Parathyroid adenoma (tissue), 2 donors: Measurements from ENCODE around the gene NCR1.
"Not testable (repeated sequence)": the region's sequence is repeated elsewhere in the genome, so short reads cannot be mapped to it uniquely, and the experiment has no call there.

Source experiments
- H2AFZ ChIP-seq: fragments of 300-600 bp; sonication (generic); one replicate; pipeline ENCODE4 v1.7.0; 2017; ENCODE audit warnings: antibody characterized with exemption, mild to moderate bottlenecking
- H3K27ac ChIP-seq: fragments of 300-600 bp; sonication (generic); one replicate; pipeline ENCODE4 v1.7.0; 2017
- H3K27me3 ChIP-seq: fragments of 300-600 bp; sonication (generic); one replicate; pipeline ENCODE4 v1.7.0; 2017; ENCODE audit warnings: low read length; ENCODE audit not compliant: control insufficient read depth, insufficient read depth
- H3K36me3 ChIP-seq: fragments of 300-600 bp; sonication (generic); one replicate; pipeline ENCODE4 v1.7.0; 2017; ENCODE audit warnings: low read length; ENCODE audit not compliant: control insufficient read depth, insufficient read depth
- H3K4me1 ChIP-seq: fragments of 300-600 bp; sonication (generic); one replicate; pipeline ENCODE4 v1.7.0; 2017; ENCODE audit warnings: control low read depth
- H3K4me2 ChIP-seq: fragments of 300-600 bp; sonication (generic); one replicate; pipeline ENCODE4 v1.7.0; 2017; ENCODE audit warnings: low read length
- H3K4me3 ChIP-seq: fragments of 300-600 bp; sonication (generic); one replicate; pipeline ENCODE4 v1.7.0; 2017; ENCODE audit warnings: low read depth, low read length
- H3K79me2 ChIP-seq: fragments of 300-600 bp; sonication (generic); one replicate; pipeline ENCODE4 v1.7.0; 2017; ENCODE audit warnings: control low read depth
- H3K9ac ChIP-seq: fragments of 300-600 bp; sonication (generic); one replicate; pipeline ENCODE4 v1.7.0; 2017; ENCODE audit warnings: mild to moderate bottlenecking
- H3K9me3 ChIP-seq: fragments of 300-600 bp; sonication (generic); one replicate; pipeline ENCODE4 v1.7.0; 2017; ENCODE audit warnings: low read length; ENCODE audit not compliant: control insufficient read depth
- CTCF ChIP-seq: fragments of 300-600 bp; sonication (generic); IDR thresholded peaks from one replicate; pipeline ENCODE4 v1.7.0; 2017; ENCODE audit warnings: antibody characterized with exemption, mild to moderate bottlenecking
- donor health status: primary hyperparathyroidism.

NCR1 gene

GRCh38 chr19:54905803-54906511 lies at the start of gene NCR1:
TSS of gene NCR1 (plus strand) at chr19:54906148. CDS start at chr19:54906188, 40 bp downstream.
- Histone ChIP-seq H3K4me2 (no peak within 1 kb of the TSS), H3K9me3 (no peaks in the 10 kb centered on the region), H3K4me3 (no peak within 1 kb of the TSS), H3K79me2 (no peaks in the 10 kb centered on the region), H2AFZ (no peak within 1 kb of the TSS), H3K36me3 (no peaks in the 10 kb centered on the region), H3K27ac (no peak within 1 kb of the TSS), H3K27me3 (no peaks in the 10 kb centered on the region), H3K4me1 (no peaks in the 10 kb centered on the region), H3K9ac (no peak within 1 kb of the TSS)
- no peak for TF ChIP-seq CTCF

- not testable (repeated sequence) for H3K9ac ChIP-seq, H2AFZ ChIP-seq
Measured at GRCh38 chr19:54858476-54858875, 47.5 kb upstream of the NCR1 start.

GRCh38 chr19:54859421-54859820 lies 46.5 kb upstream of the NCR1 start:
- H3K36me3 ChIP-seq, H3K27ac ChIP-seq, H3K79me2 ChIP-seq, H3K27me3 ChIP-seq, H3K4me2 ChIP-seq, H3K9ac ChIP-seq, H3K9me3 ChIP-seq, H2AFZ ChIP-seq, H3K4me1 ChIP-seq, H3K4me3 ChIP-seq: not testable (repeated sequence)

More at GRCh38 chr19:54858476-54858875, 47.5 kb upstream of the NCR1 start:
- not testable (repeated sequence) for H3K36me3 ChIP-seq, H3K27ac ChIP-seq, H3K4me1 ChIP-seq, H3K4me3 ChIP-seq, H3K4me2 ChIP-seq, H3K9me3 ChIP-seq, H3K27me3 ChIP-seq, H3K79me2 ChIP-seq

- H3K36me3 ChIP-seq, H3K9me3 ChIP-seq, H3K27ac ChIP-seq, H3K4me1 ChIP-seq, H3K9ac ChIP-seq, H3K27me3 ChIP-seq, H3K4me2 ChIP-seq, H3K4me3 ChIP-seq, H2AFZ ChIP-seq, H3K79me2 ChIP-seq: not testable (repeated sequence)
Measured at GRCh38 chr19:54863459-54863858, 42.5 kb upstream of the NCR1 start.

- Histone ChIP-seq H3K27me3 (no peaks in the 10 kb centered on the region), H3K9ac (no peak overlapping the region), H3K4me2 (no peak overlapping the region), H3K4me3 (no peak overlapping the region), H3K4me1 (no peaks in the 10 kb centered on the region), H3K9me3 (no peaks in the 10 kb centered on the region), H3K36me3 (no peaks in the 10 kb centered on the region), H3K27ac (no peak overlapping the region), H3K79me2 (no peaks in the 10 kb centered on the region), H2AFZ (no peak overlapping the region)
- no peak for TF ChIP-seq CTCF
Measured at GRCh38 chr19:54871696-54872095, 34.3 kb upstream of the NCR1 start.

- Histone ChIP-seq H3K4me2 (no peak within 1 kb of the TSS), H3K27ac (no peak within 1 kb of the TSS), H3K4me3 (no peak within 1 kb of the TSS), H3K9me3 (no peaks in the 10 kb centered on the region), H3K79me2 (no peaks in the 10 kb centered on the region), H3K4me1 (no peaks in the 10 kb centered on the region), H2AFZ (no peak within 1 kb of the TSS), H3K27me3 (no peaks in the 10 kb centered on the region), H3K9ac (no peak within 1 kb of the TSS), H3K36me3 (no peaks in the 10 kb centered on the region)
- no peak for TF ChIP-seq CTCF
Measured at GRCh38 chr19:54873990-54874389, 32.0 kb upstream of the NCR1 start, which contains the start of gene FCAR. TSS of gene FCAR (plus strand) at chr19:54874235. CDS start at chr19:54874290, 55 bp downstream.
